ENCODE results near the gene MYPN.

Gene MYPN

DNA sequence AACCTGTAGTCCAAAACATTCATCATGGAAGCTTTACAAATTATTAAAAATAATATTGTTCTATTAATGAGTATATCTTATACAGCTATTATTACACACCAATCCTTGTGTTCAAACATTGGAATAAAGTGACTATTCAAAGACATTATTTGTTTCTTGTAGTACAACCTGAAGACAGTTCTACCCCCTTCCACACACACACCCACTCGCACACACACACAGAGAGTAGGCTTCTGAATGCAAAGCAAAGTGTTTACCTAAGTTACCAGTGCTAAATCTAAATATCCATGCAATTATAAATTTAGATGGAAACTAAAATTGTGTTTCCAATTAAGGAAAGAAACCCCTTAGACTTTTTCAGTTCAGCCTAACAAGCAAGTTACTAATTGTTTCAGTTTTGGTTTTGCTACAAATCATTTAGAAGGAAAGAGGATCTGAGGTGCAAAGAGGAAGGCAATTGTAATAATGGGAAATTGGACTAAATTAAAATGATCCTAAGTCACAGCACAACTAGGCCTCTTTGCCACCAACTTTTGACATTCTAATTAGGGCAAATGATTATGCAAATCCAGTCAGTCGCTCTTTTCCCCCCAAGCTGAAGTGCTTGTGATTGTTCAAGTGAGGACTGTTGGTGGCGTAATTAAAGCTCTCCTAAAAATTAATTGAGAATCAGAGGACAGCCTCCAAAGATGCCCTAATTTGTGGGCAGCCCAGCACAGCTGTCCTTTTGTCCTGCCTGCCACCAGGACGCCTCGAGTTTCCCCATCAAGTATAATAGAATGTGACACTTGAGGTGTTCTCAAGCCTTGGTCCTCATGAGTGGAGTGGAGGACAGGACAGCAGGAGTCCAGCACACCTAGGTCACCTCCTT lies 142.6 kb downstream of the MYPN start:
- H3K9me3 ChIP-seq, result no peaks in the 10 kb centered on the region
- H3K27ac ChIP-seq, result no peak overlapping the region
- H3K4me3 ChIP-seq (ENCODE audit: low read depth in 1 of 2, low read length in 1 of 2), result no peak overlapping the region
- no peaks in the 10 kb centered on the region for H3K36me3 ChIP-seq
- H3K27me3 ChIP-seq, result no peaks in the 10 kb centered on the region
- no peaks in the 10 kb centered on the region for H3K4me1 ChIP-seq (ENCODE audit: control insufficient read depth in 1 of 2, insufficient read depth in 1 of 2, low read depth in 1 of 2, low read length in 1 of 2)
- TF ChIP-seq, protein P1, sequence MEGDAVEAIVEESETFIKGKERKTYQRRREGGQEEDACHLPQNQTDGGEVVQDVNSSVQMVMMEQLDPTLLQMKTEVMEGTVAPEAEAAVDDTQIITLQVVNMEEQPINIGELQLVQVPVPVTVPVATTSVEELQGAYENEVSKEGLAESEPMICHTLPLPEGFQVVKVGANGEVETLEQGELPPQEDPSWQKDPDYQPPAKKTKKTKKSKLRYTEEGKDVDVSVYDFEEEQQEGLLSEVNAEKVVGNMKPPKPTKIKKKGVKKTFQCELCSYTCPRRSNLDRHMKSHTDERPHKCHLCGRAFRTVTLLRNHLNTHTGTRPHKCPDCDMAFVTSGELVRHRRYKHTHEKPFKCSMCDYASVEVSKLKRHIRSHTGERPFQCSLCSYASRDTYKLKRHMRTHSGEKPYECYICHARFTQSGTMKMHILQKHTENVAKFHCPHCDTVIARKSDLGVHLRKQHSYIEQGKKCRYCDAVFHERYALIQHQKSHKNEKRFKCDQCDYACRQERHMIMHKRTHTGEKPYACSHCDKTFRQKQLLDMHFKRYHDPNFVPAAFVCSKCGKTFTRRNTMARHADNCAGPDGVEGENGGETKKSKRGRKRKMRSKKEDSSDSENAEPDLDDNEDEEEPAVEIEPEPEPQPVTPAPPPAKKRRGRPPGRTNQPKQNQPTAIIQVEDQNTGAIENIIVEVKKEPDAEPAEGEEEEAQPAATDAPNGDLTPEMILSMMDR (IDR thresholded peaks at IDR 0.05), result no peak

- Histone ChIP-seq H3K27me3 (no peaks in the 10 kb centered on the region), H3K36me3 (no peaks in the 10 kb centered on the region), H3K9me3 (no peaks in the 10 kb centered on the region), H3K4me1 (ENCODE audit: control insufficient read depth in 1 of 2, insufficient read depth in 1 of 2, low read depth in 1 of 2, low read length in 1 of 2) (no peaks in the 10 kb centered on the region), H3K4me3 (ENCODE audit: low read depth in 1 of 2, low read length in 1 of 2) (no peak overlapping the region), H3K27ac (no peak overlapping the region)
- TF ChIP-seq, protein P1 (IDR thresholded peaks at IDR 0.05), result no peak
Observed at GRCh38 chr10:68253346-68253745, 144.1 kb downstream of the MYPN start.

DNA sequence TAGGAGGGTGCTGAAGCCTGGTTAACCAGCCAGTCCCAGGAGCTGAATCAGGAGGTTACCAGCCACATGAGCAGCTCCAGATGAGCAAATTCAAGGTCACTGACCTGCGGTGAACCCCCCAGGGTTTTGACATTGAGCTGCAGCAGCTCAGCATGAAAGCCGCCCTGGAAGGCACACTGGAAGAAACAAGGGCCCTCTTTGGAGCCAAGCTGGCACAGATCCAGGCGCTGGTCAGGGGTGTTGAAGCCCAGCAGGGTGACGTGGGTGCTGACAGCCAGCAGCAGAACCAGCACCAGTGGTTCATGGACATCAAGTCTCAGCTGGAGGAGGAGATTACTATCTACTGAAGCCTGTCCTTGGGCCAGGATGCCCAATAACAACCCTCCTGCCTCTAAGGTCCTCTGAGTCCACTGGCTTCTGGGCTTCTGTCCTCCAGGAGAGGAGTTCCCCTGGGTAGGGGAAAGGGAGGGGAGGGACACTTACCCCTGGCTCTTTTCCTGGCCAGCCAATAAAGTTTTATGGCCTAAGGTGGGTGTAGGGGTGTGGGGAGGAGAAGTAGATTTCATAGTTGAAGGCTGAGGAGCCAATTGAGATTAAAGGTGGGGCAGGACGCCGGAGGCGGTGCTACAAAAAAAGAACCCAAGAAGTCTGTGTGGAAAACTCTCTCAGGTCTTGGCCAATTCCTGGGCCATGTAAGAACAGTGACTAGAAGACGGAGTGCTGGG lies 152.0 kb downstream of the MYPN start:
- TF ChIP-seq, protein P1 (IDR thresholded peaks at IDR 0.05), result no peak
- H3K36me3 ChIP-seq, result no peaks in the 10 kb centered on the region
- no peaks in the 10 kb centered on the region for H3K27me3 ChIP-seq
- H3K27ac ChIP-seq, result no peak overlapping the region
- H3K4me3 ChIP-seq (ENCODE audit: low read depth in 1 of 2, low read length in 1 of 2), result no peak overlapping the region
- no peaks in the 10 kb centered on the region for H3K4me1 ChIP-seq (ENCODE audit: control insufficient read depth in 1 of 2, insufficient read depth in 1 of 2, low read depth in 1 of 2, low read length in 1 of 2)
- no peaks in the 10 kb centered on the region for H3K9me3 ChIP-seq
